Stimulated activated naive B cell treated with anti-CD40 and anti-IgM and Interleukin-4, amounts not matched to agents 10 μg/mL and 1 μg/mL and 100 μg/mL, for 72 hours (primary cell): ENCODE results near the gene SALL2.

Source experiments
- ATAC-seq, 2 donors: fragments of 150-1000 bp; cut with Tn5 transposase; replicated peaks; 2 replicates each; pipeline ENCODE4 v1.10.0; 2021; ENCODE audit warnings: moderate library complexity in 1 of 2
- DNase-seq: peaks from one replicate; pipeline ENCODE4 v3.0.0; 2021
- H3K27ac Mint-ChIP-seq: one replicate; pipeline ENCODE4 v1.8.0; 2022; ENCODE audit warnings: mild to moderate bottlenecking, mixed read lengths
- H3K27me3 Mint-ChIP-seq, 2 donors: one replicate each; pipeline ENCODE4 v1.8.0; 2022; ENCODE audit warnings: mixed read lengths in 2 of 2
- H3K36me3 Mint-ChIP-seq, 2 donors: one replicate each; pipeline ENCODE4 v1.8.0; 2022; ENCODE audit warnings: mixed read lengths in 2 of 2, mild to moderate bottlenecking in 1 of 2
- H3K4me1 Mint-ChIP-seq, 2 donors: one replicate each; pipeline ENCODE4 v1.8.0; 2022; ENCODE audit warnings: mixed read lengths in 2 of 2, mild to moderate bottlenecking in 1 of 2
- H3K4me3 Mint-ChIP-seq, 2 donors: one replicate each; pipeline ENCODE4 v1.8.0; 2022; ENCODE audit warnings: mild to moderate bottlenecking in 2 of 2, mixed read lengths in 2 of 2, moderate library complexity in 1 of 2
- H3K9me3 Mint-ChIP-seq, 2 donors: one replicate each; pipeline ENCODE4 v1.8.0; 2022; ENCODE audit warnings: mixed read lengths in 2 of 2, mild to moderate bottlenecking in 1 of 2

SALL2 gene

GRCh38 chr14:21518725-21519124, 7.4 kb downstream of the SALL2 start:
- Mint-ChIP-seq H3K9me3 (no peaks in the 10 kb centered on the region), H3K27ac (no peak overlapping the region), H3K36me3 (no peaks in the 10 kb centered on the region), H3K4me3 (no peak overlapping the region), H3K4me1 (no peaks in the 10 kb centered on the region), H3K27me3 (peaks cover 12 to 16% of the 10 kb centered on the region in 2 donors)
- DNase-seq (no peak), ATAC-seq (no peak)

GRCh38 chr14:21514341-21514740, 11.8 kb downstream of the SALL2 start:
- peaks cover 0 to 2% of the 10 kb centered on the region in 2 donors for H3K9me3 Mint-ChIP-seq
- H3K4me3 Mint-ChIP-seq, result no peak overlapping the region
- H3K36me3 Mint-ChIP-seq, result peaks cover 4 to 6% of the 10 kb centered on the region in 2 donors
- DNase-seq (no peak), ATAC-seq (no peak)
- no peak overlapping the region for H3K27ac Mint-ChIP-seq
- H3K27me3 Mint-ChIP-seq, result peaks cover 10 to 12% of the 10 kb centered on the region in 2 donors
- peaks cover 11 to 12% of the 10 kb centered on the region in 2 donors for H3K4me1 Mint-ChIP-seq

GRCh38 chr14:21510735-21511657, 15.2 kb downstream of the SALL2 start, which contains the start of gene METTL3:
Gene METTL3 (minus strand): TSS chr14:21511340. CDS start chr14:21511223, 117 bp downstream.
- peaks cover 3% of the 10 kb centered on the region in 2 donors for H3K27me3 Mint-ChIP-seq
- H3K36me3 Mint-ChIP-seq, result peaks cover 16 to 24% of the 10 kb centered on the region in 2 donors
- peaks cover 13 to 34% of the 10 kb centered on the region in 2 donors for H3K4me1 Mint-ChIP-seq
- ATAC-seq (peak; percentile 99), DNase-seq (peak; percentile 94)
- peaks cover 0 to 2% of the 10 kb centered on the region in 2 donors for H3K9me3 Mint-ChIP-seq
- H3K4me3 Mint-ChIP-seq, result peak within 1 kb of the TSS; percentile 97 to 99
- H3K27ac Mint-ChIP-seq, result peak within 1 kb of the TSS; percentile 99

DNA sequence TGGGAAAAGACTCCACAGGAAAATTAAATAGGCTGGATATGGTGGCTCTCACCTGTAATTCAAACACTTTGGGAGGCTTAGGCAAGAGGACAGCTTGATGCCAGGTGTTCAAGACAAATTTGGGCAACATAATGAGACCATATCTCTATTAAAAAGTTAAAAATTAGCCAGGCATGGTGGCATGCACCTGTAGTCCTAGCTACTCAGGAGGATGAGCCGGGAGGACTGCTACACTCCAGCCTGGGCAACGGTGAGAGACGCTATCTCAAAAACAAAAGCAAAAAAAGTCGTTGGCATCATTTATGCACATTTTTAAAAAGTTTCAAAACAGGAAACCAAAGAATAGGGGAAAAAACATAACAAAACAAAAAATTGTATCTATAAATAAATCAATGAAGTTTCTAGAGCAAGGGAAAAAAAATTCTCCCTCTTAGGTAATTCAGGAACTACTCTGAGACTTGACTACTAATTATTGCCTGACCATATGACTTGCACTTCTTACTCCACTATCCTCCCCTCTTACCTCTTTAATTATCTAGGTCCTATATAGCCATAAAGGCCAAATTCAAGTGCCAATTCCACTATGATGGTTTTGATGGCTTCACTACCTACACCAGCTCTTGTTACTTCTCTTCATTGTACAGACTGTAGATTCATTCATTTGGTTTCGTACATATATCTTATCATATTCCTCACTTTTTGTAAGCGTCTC, 16.6 kb downstream of the SALL2 start:
- peak overlapping the region; percentile 97 to 99 for H3K4me3 Mint-ChIP-seq
- peaks cover 0 to 2% of the 10 kb centered on the region in 2 donors for H3K9me3 Mint-ChIP-seq
- H3K27me3 Mint-ChIP-seq, result no peaks in the 10 kb centered on the region
- peaks cover 22 to 27% of the 10 kb centered on the region in 2 donors for H3K36me3 Mint-ChIP-seq
- DNase-seq (no peak), ATAC-seq (no peak)
- peaks cover 16 to 46% of the 10 kb centered on the region in 2 donors for H3K4me1 Mint-ChIP-seq
- H3K27ac Mint-ChIP-seq, result peak overlapping the region; percentile 11

DNA sequence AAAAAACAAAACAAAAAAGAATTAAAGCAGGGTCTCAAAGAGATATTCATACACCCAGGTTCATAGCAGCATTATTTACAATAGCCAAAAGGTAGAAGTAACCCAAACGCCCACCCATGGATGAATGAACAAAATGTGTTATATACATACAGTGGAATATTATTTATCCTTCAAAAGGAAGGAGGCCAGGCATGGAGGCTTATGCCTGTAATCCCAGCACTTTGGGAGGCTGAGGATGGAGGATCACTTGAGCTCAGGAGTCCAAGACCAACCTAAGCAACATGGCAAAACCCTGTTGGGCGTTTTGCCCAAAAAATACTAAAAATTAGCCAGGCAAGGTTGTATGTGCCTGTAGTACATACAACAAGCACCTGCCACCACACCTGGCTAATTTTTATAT, 19.6 kb downstream of the SALL2 start:
- peaks cover 24 to 42% of the 10 kb centered on the region in 2 donors for H3K36me3 Mint-ChIP-seq
- H3K27me3 Mint-ChIP-seq, result no peaks in the 10 kb centered on the region
- H3K4me1 Mint-ChIP-seq, result peaks cover 18 to 56% of the 10 kb centered on the region in 2 donors
- no peak overlapping the region for H3K27ac Mint-ChIP-seq
- DNase-seq (no peak), ATAC-seq (no peak)
- peaks cover 0 to 2% of the 10 kb centered on the region in 2 donors for H3K9me3 Mint-ChIP-seq
- H3K4me3 Mint-ChIP-seq, result no peak overlapping the region

DNA sequence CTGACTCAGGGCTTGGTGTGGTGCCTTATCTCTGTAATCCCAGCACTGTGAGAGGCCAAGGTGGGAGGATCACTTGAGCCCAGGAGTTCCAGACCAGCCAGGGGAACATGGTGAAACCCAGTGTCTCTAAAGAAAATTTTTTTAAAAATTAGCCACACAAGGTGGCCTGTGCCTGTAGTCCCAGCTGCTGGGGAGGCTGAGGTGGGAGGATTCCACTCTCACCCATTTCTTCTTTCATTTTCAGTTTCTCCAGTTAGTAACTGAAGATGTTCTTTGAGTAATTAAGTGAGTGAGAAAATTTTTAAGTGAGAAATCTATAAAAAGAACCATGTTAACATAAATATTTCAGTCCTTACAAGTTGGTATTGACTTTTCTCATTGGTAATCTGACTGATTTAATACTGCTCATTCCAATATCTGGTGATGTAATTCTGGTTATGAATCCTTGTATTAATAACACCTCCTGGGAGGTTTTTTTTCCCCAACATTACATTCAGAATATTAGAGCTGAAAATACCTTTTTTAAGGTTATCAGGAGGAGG, 21.1 kb downstream of the SALL2 start:
- DNase-seq (no peak), ATAC-seq (peak; percentile 51 to 55)
- H3K4me1 Mint-ChIP-seq, result peaks cover 14 to 57% of the 10 kb centered on the region in 2 donors
- peak overlapping the region; percentile 56 for H3K27ac Mint-ChIP-seq
- H3K9me3 Mint-ChIP-seq, result no peaks in the 10 kb centered on the region
- H3K27me3 Mint-ChIP-seq, result no peaks in the 10 kb centered on the region
- peaks cover 26 to 47% of the 10 kb centered on the region in 2 donors for H3K36me3 Mint-ChIP-seq
- H3K4me3 Mint-ChIP-seq, result peak overlapping the region in 1 of 2 donors; percentile 11

- Mint-ChIP-seq H3K27ac (no peak overlapping the region), H3K27me3 (no peaks in the 10 kb centered on the region), H3K9me3 (no peaks in the 10 kb centered on the region), H3K4me1 (peaks cover 12 to 40% of the 10 kb centered on the region in 2 donors), H3K4me3 (no peak overlapping the region), H3K36me3 (peaks cover 32 to 47% of the 10 kb centered on the region in 2 donors)
- ATAC-seq, result no peak
- no peak for DNase-seq
Measured at GRCh38 chr14:21503376-21503775, 22.8 kb downstream of the SALL2 start.

DNA sequence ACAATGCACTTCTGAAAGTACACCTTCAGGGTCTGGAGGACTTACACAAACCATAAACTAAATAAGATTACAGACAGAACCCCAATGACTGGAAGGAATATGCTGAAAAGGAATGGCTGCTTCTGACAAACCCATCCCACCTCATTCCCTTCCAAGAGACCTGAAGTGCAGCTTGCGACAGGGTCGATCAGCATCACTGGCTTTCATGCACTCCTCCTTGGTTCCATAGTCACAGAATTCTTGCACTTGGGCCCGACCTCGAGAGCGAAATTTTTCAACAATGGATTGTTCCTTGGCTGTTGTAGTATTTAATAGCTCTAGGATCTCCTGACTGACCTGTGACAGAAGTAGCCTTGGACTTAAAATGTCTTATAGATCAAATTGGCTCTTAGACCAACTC, 24.6 kb downstream of the SALL2 start:
- no peak for DNase-seq
- ATAC-seq, result no peak
- Mint-ChIP-seq H3K4me1 (peaks cover 12 to 27% of the 10 kb centered on the region in 2 donors), H3K9me3 (no peaks in the 10 kb centered on the region), H3K27ac (no peak overlapping the region), H3K4me3 (no peak overlapping the region), H3K27me3 (no peaks in the 10 kb centered on the region), H3K36me3 (peaks cover 23 to 42% of the 10 kb centered on the region in 2 donors)

- Mint-ChIP-seq H3K4me1 (peaks cover 9 to 15% of the 10 kb centered on the region in 2 donors), H3K4me3 (no peak overlapping the region), H3K9me3 (no peaks in the 10 kb centered on the region), H3K27ac (no peak overlapping the region), H3K27me3 (no peaks in the 10 kb centered on the region), H3K36me3 (peaks cover 22 to 50% of the 10 kb centered on the region in 2 donors)
- ATAC-seq, result peak; percentile 70 to 74
- no peak for DNase-seq
Measured at GRCh38 chr14:21498540-21499526, 27.3 kb downstream of the SALL2 start.

DNA sequence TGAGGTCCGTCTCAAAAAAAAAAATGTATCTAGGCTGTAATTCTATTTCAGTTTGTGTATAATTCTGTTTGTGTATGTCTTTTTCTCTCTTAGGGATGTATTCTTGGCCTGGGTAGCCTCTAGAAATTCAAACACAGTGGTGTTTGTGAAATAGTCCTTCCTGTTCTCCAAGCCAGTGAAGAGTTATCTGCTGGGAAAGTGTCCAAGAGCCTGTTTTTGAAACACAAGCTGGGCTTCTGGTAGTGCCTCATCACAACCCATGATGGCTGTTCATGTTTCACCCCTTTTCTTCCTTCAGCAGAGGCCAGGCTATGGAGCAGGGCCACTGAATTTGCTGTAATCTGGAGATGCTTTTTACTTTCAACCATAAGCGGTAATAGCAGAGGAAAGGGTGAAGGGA, 29.7 kb downstream of the SALL2 start:
- peaks cover 5% of the 10 kb centered on the region in 2 donors for H3K4me1 Mint-ChIP-seq
- ATAC-seq (no peak), DNase-seq (no peak)
- peaks cover 30 to 46% of the 10 kb centered on the region in 2 donors for H3K36me3 Mint-ChIP-seq
- H3K9me3 Mint-ChIP-seq, result no peaks in the 10 kb centered on the region
- no peaks in the 10 kb centered on the region for H3K27me3 Mint-ChIP-seq
- H3K4me3 Mint-ChIP-seq, result no peak overlapping the region
- no peak overlapping the region for H3K27ac Mint-ChIP-seq

GRCh38 chr14:21494902-21495762, 31.0 kb downstream of the SALL2 start:
- Mint-ChIP-seq H3K27me3 (no peaks in the 10 kb centered on the region), H3K9me3 (no peaks in the 10 kb centered on the region), H3K4me3 (no peak overlapping the region), H3K4me1 (peaks cover 0 to 5% of the 10 kb centered on the region in 2 donors), H3K36me3 (peaks cover 29 to 42% of the 10 kb centered on the region in 2 donors), H3K27ac (peak overlapping the region; percentile 17)
- no peak for ATAC-seq
- no peak for DNase-seq

GRCh38 chr14:21486640-21487087, 39.5 kb downstream of the SALL2 start:
- peaks cover 0 to 6% of the 10 kb centered on the region in 2 donors for H3K4me1 Mint-ChIP-seq
- no peaks in the 10 kb centered on the region for H3K9me3 Mint-ChIP-seq
- H3K27me3 Mint-ChIP-seq, result no peaks in the 10 kb centered on the region
- DNase-seq, result no peak
- H3K27ac Mint-ChIP-seq, result no peak overlapping the region
- H3K36me3 Mint-ChIP-seq, result peaks cover 10 to 16% of the 10 kb centered on the region in 2 donors
- ATAC-seq, result no peak
- no peak overlapping the region for H3K4me3 Mint-ChIP-seq
